ENCODE measurements around the gene RELL1. TPM values are rescaled to one million over a fixed set of nuclear protein-coding genes. Genes with fewer than 3 reads are reported as not detected.

Gene RELL1
- total and polyA plus RNA-seq, 4 donors: 1.8 to 47.4 (median 20.6) TPM

GRCh38 chr4:37661772-37662171 is 24.4 kb downstream of the RELL1 start:
- Histone ChIP-seq H3K36me3 (ENCODE audit: control insufficient read depth in 4 of 4, insufficient read depth in 4 of 4, low read length in 4 of 4) (no peaks in the 10 kb centered on the region), H3K27ac (ENCODE audit: low read depth in 1 of 2, low read length in 1 of 2) (no peak overlapping the region), H3K27me3 (ENCODE audit: control insufficient read depth in 3 of 3, insufficient read depth in 3 of 3, low read length in 2 of 3) (no peaks in the 10 kb centered on the region), H3K4me1 (ENCODE audit: control insufficient read depth in 5 of 5, insufficient read depth in 5 of 5, low read length in 5 of 5) (peaks cover 10 to 50% (median 16%) of the 10 kb centered on the region in 5 donors), H3K9ac (ENCODE audit: insufficient read depth in 1 of 2, low read length in 2 of 2) (no peak overlapping the region), H3K4me3 (no peak overlapping the region), H3K9me3 (ENCODE audit: control insufficient read depth in 4 of 4, insufficient read depth in 3 of 4, low read length in 3 of 4) (no peaks in the 10 kb centered on the region)
- TF ChIP-seq CTCF (IDR thresholded peaks at IDR 0.05; ENCODE audit: control extremely low read depth, extremely low read depth): no peak
- 57 to 71% methylated on average over 3 of the region's 3 CpGs for WGBS, 2 donors
- DNase-seq (no peak), ATAC-seq (ENCODE audit: insufficient read depth, low FRiP score) (no peak)

GRCh38 chr4:37659696-37660095 is 26.5 kb downstream of the RELL1 start:
- DNase-seq (no peak), ATAC-seq (ENCODE audit: insufficient read depth, low FRiP score) (no peak)
- H3K36me3 ChIP-seq (ENCODE audit: control insufficient read depth in 4 of 4, insufficient read depth in 4 of 4, low read length in 4 of 4): peaks cover 0 to 3% (median 0%) of the 10 kb centered on the region in 4 donors
- no peaks in the 10 kb centered on the region for H3K27me3 ChIP-seq (ENCODE audit: control insufficient read depth in 3 of 3, insufficient read depth in 3 of 3, low read length in 2 of 3)
- no peak overlapping the region for H3K9ac ChIP-seq (ENCODE audit: insufficient read depth in 1 of 2, low read length in 2 of 2)
- TF ChIP-seq CTCF (IDR thresholded peaks at IDR 0.05; ENCODE audit: control extremely low read depth, extremely low read depth): no peak
- no peak overlapping the region for H3K4me3 ChIP-seq
- no peak overlapping the region for H3K27ac ChIP-seq (ENCODE audit: low read depth in 1 of 2, low read length in 1 of 2)
- WGBS, 2 donors: 75 to 84% methylated on average over 3 of the region's 3 CpGs
- H3K4me1 ChIP-seq (ENCODE audit: control insufficient read depth in 5 of 5, insufficient read depth in 5 of 5, low read length in 5 of 5): peaks cover under 1 to 32% (median 9%) of the 10 kb centered on the region in 5 donors
- H3K9me3 ChIP-seq (ENCODE audit: control insufficient read depth in 4 of 4, insufficient read depth in 3 of 4, low read length in 3 of 4): peaks cover 0 to 5% (median 0%) of the 10 kb centered on the region in 4 donors

GRCh38 chr4:37656649-37657048 is 29.5 kb downstream of the RELL1 start:
- H3K27me3 ChIP-seq (ENCODE audit: control insufficient read depth in 3 of 3, insufficient read depth in 3 of 3, low read length in 2 of 3): no peaks in the 10 kb centered on the region
- ATAC-seq (ENCODE audit: insufficient read depth, low FRiP score): no peak
- H3K9me3 ChIP-seq (ENCODE audit: control insufficient read depth in 4 of 4, insufficient read depth in 3 of 4, low read length in 3 of 4): peaks cover 0 to 5% (median 0%) of the 10 kb centered on the region in 4 donors
- WGBS, 2 donors: 98% methylated on average over 4 of the region's 4 CpGs
- no peak overlapping the region for H3K27ac ChIP-seq (ENCODE audit: low read depth in 1 of 2, low read length in 1 of 2)
- peaks cover 0 to 11% (median 0%) of the 10 kb centered on the region in 5 donors for H3K4me1 ChIP-seq (ENCODE audit: control insufficient read depth in 5 of 5, insufficient read depth in 5 of 5, low read length in 5 of 5)
- no peak for TF ChIP-seq CTCF (IDR thresholded peaks at IDR 0.05; ENCODE audit: control extremely low read depth, extremely low read depth)
- H3K36me3 ChIP-seq (ENCODE audit: control insufficient read depth in 4 of 4, insufficient read depth in 4 of 4, low read length in 4 of 4): peaks cover 0 to 3% (median 0%) of the 10 kb centered on the region in 4 donors
- no peak overlapping the region for H3K4me3 ChIP-seq
- no peak overlapping the region for H3K9ac ChIP-seq (ENCODE audit: insufficient read depth in 1 of 2, low read length in 2 of 2)
- no peak for DNase-seq

GRCh38 chr4:37653601-37654000 is 32.6 kb downstream of the RELL1 start:
- ATAC-seq (ENCODE audit: insufficient read depth, low FRiP score): no peak

More at GRCh38 chr4:37653601-37654000, 32.6 kb downstream of the RELL1 start:
- TF ChIP-seq CTCF (IDR thresholded peaks at IDR 0.05; ENCODE audit: control extremely low read depth, extremely low read depth): no peak
- peaks cover 0 to 3% (median 0%) of the 10 kb centered on the region in 4 donors for H3K36me3 ChIP-seq (ENCODE audit: control insufficient read depth in 4 of 4, insufficient read depth in 4 of 4, low read length in 4 of 4)
- no peak overlapping the region for H3K9ac ChIP-seq (ENCODE audit: insufficient read depth in 1 of 2, low read length in 2 of 2)
- no peak overlapping the region for H3K27ac ChIP-seq (ENCODE audit: low read depth in 1 of 2, low read length in 1 of 2)
- no peaks in the 10 kb centered on the region for H3K27me3 ChIP-seq (ENCODE audit: control insufficient read depth in 3 of 3, insufficient read depth in 3 of 3, low read length in 2 of 3)
- H3K4me3 ChIP-seq: no peak overlapping the region
- H3K9me3 ChIP-seq (ENCODE audit: control insufficient read depth in 4 of 4, insufficient read depth in 3 of 4, low read length in 3 of 4): peaks cover 0 to 5% (median 0%) of the 10 kb centered on the region in 4 donors
- 97% methylated on average over 1 of the region's 1 CpG for WGBS, 2 donors
- no peaks in the 10 kb centered on the region for H3K4me1 ChIP-seq (ENCODE audit: control insufficient read depth in 5 of 5, insufficient read depth in 5 of 5, low read length in 5 of 5)
- no peak for DNase-seq

Data from lung (tissue), 12 donors.